Kidney glomerular epithelial cell (primary cell): Measurements from ENCODE around the gene SPATA46.

ENCODE experiments used
- DNase-seq: peaks from one replicate; lab custom pipeline; 2025; lab: John Stamatoyannopoulos, UW

SPATA46 gene

DNA sequence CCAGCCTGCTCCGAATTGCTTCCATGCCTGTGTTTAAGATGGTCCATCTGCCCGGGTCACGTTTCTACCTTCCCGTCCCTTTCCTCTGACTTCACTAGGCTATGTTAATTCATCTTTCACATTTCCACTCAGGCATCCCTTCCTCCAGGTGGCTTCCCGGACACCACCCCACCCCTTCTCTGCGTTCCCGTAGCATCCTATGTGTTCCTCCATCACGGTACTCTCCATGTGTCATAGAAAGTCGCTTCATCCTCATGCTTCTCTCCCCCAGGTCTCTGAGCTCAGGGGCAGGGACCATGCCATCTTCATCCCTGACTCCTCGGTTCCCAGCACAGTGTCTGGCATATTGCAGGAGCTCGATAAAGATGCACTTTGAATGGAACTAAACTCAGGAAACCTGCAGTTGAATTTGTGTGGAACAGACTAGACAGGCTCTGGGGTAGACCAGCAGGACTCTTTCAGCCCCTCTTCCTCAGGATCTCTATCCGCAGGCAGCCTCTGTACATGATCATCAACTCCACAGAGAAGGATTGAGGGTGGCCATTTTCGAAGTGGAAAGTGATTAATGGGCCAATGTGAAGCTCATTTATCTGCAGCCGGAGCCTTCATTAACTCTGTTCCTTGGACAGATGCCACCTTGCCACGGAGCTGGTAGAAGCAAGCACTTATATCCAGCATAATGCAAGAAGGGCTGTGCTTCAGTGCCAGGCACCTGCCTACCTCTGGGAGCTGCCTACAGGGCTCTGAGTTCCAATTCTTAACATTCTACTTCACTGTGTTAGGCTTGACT is 13.9 kb upstream of the SPATA46 start:
- DNase-seq: no peak

- DNase-seq: no peak
Observed at GRCh38 chr1:162389971-162390370, 13.3 kb upstream of the SPATA46 start.

DNA sequence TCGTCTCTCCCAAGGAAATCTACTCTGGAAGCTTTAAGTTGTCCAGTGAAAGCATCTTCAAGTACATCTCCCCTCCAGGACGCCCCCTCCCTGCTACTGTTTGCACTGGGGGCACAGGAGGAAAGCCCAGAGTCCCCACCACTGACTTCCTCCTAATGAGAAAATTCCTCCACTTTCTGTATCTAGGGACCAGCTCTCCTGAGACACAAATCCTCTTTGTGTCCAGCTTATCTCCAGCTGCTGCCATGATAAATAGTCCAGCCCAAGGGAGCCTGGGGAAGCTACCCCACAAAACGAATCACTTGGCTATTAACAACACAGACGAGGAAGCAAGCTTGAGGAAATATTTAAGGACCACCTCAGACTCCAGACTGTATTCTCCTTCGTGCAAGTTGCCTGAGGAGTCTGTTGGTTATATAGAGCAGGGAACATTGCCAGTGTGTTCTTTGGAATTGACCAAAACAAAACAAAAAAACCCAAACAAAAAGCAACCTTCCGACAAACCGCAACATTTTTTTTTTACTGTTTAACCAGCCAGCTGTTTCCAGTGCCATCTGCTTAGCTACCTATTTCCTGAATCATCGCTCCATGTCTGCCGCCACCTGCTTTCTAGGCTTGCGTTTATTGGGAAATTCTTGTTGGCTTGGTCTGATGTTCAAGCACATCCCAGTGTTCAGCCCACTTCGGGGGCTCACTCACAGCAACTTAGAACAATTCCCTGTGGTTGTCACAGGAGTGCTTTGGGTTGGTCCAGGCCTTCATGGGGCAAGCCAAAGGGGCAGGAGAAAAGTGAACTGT is 12.6 kb upstream of the SPATA46 start:
- DNase-seq: peak; percentile 80

DNA sequence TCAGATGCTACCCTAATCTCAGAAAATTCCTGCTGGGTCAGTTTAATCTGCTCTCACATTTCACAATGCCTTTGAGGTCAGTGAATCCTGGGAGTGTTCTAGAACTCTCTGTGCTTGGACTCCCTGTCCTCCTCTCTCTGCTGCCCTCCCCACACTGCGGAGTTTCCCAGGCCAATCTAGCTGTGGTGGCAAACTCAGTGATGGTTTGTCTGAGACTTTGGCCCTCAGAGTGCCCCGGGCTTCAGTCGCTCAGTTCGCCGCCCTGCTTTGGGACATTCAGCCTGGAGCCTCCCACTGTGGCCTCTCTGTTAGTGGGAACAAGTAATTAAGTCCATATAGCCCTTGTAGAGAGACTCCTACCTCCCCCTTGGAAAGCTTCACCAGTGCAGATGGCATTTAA is 12.0 kb upstream of the SPATA46 start:
- DNase-seq: no peak

GRCh38 chr1:162388083-162388594 is 11.5 kb upstream of the SPATA46 start:
- no peak for DNase-seq

- DNase-seq: no peak
Observed at GRCh38 chr1:162387226-162388082, 10.8 kb upstream of the SPATA46 start.

- no peak for DNase-seq
Observed at GRCh38 chr1:162386292-162387225, 9.9 kb upstream of the SPATA46 start.

DNA sequence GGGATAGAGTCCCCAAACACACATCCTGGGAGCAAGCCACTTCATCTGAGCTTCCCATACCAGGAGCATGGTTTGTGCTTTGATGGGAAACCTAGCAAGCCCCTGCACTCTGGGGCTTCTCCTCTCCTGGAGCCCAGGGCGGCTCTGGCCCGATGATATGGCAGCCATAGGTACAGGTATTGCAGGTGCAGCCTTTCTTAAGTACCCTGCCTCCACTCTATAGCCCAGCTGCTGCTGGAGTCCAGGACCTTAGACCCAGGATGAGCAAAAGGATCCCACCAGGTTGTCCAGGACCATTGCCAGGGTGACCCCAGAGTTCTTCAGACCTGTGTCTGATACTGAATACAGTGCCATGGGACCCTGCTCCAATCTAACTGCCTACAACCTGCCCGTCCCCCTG is 9.0 kb upstream of the SPATA46 start:
- DNase-seq: no peak

DNA sequence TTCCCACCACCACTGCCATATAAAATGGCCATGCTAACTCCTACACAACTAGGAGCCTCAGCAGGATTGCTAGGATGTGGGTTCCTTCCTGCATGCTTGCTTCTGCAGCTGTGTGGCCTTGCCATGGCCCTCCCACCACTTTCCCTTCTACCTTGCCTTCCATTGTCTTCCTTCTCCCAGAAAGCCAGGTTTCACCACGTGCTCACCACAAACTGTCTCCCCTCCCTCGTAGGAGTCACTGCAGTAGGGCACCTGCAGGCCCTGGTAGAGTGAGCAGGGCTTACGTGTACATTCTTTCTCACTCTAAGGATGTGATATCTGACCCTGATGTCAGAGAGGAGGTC is 8.6 kb upstream of the SPATA46 start:
- no peak for DNase-seq

DNA sequence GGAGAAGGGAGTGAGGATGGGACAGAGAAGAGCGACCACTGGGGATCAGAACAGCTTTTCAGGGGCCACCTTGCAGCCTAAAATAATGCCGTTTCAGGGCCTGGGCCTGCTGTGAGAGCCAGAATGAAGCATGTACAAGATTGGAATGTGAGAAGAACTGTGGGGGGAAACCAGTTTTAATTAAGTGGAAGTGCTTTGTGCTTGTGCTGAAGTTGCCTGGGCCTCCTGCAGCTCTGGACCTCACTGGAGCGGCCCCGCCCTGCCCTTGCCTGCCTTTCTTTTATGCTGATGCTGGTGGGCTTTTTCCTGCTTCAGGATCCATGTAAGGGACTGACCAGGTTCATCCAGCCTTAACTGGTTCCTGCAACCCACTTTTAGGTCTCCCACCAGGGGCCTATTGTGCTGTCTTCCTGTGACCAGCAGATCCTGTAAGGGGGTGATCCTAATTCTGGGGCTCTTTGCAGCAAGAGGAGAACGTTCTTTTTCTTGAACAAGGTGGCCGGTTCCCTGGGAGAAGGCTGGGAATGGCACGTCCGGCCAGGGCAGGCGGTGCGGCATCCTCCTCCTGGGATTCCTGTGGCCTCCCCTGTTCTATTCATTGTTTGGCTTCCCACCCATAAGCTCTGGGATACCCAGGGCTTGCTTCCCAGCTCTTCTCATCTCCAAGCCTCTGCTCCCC is 8.1 kb upstream of the SPATA46 start:
- DNase-seq: no peak

DNA sequence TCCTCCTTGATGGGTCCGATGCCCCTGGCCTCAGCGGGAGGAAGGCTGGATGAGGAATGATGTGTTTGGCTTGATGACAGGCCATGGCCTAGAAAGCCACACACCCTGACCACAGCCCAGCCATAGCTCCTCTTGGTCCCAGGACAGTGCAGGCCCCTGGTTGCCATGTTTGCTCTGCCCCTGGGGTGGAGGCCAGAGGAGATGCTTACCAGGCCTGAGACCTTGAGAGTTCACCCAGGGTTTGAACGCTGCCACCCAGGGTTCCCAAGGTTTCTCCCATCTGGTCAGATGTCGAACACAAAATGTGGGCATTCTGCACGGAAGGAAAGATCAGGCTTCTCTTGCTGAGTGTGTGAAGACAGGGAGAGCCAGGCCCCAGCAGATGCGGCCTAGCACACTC is 7.5 kb upstream of the SPATA46 start:
- no peak for DNase-seq

GRCh38 chr1:162383516-162383915 is 6.9 kb upstream of the SPATA46 start:
- no peak for DNase-seq

- DNase-seq: no peak
Observed at GRCh38 chr1:162383091-162383490, 6.4 kb upstream of the SPATA46 start.

GRCh38 chr1:162381941-162382750 is 5.5 kb upstream of the SPATA46 start:
- DNase-seq: no peak

DNA sequence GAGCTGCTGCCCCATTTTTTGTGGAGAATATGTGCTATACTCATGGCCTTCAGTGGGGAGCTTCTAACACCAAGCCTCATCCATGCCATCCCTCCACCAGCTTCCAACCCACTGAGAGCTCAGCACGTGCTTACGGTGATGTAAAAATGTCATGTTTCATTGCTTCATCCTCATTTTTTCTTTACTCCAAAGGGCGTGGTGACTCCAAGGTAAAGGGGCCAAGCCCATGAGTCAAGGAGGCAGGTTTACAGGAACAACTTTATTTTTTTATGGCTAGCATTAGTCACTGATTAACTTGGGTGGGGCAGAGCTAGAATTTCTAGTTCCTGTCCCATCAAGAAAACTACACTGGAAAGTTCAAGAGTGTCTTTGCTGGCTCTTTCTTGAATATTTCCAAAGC is 4.7 kb upstream of the SPATA46 start, which contains the start of gene C1orf226:
TSS of gene C1orf226 (plus strand) at position 346 of the 400 bp plus-strand sequence. CDS start 174 bp downstream, outside the sequence.
- DNase-seq: no peak

GRCh38 chr1:162380061-162380846 is 3.6 kb upstream of the SPATA46 start:
- DNase-seq: no peak

DNA sequence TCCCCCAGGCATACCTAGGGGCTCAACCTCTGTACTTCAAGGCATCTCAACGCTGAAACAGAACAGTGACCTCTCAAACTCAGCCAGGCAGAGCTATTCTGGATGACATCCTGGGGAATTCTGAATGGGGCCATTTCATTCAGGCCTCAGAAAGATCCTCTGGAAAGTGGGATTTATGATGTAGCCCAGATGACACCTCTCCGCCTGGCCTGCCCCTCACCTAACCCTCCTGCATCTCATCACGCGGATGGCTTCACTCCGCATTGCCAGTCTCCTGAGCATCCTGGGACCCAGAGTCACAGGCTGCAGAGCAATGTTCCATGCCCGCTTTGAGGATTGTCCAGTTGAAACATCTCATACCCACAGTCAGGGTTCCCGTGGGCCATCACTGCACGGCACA is 1.2 kb downstream of the SPATA46 start:
- DNase-seq: no peak

DNA sequence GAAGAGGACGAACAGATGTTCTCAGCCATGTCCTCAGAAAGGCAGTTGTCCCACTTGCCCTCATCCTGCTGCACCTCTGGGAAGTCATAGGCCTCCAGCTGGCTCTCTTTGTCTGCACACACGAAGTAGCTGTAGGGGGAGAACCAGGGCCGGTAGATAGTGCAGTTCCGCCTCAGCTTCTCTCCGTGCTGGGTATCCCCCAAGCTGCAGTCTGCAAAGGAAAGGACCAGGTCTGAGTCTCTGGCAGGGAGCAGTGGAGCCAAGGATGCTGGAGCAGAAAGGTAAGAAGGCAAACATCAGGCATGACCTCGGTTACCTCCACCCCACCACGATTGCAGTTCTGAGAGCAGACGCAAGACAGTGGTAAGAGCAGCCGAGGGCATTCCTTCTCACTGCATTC is 2.2 kb downstream of the SPATA46 start:
- DNase-seq: no peak
